ENCODE measurements around the gene BIN1.

Gene BIN1

DNA sequence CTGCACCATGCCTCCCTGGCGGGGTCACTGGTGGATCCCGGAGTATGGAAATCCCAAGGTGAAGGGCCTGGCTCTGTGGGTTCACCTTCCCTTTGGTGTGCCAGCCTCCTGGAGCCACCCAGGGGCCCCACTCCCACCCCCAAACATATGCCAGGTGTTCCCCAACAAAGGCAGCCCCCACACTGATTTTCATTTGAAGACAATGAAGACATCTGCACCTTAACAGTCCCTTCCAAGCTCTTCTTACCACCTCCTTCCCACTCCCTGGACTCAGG lies 11.7 kb downstream of the BIN1 start:
- Histone ChIP-seq H3K4me3 (ENCODE audit: control insufficient read depth in 1 of 7, extremely low read depth in 1 of 7, insufficient read depth in 4 of 7, low read depth in 2 of 7, low read length in 6 of 7) (no peak overlapping the region), H3K36me3 (ENCODE audit: control insufficient read depth in 4 of 4, insufficient read depth in 4 of 4, low read length in 3 of 4) (no peaks in the 10 kb centered on the region), H3K27me3 (replicated peaks in 2 of 5; ENCODE audit: control insufficient read depth in 4 of 5, insufficient read depth in 5 of 5, low read length in 4 of 5) (no peaks in the 10 kb centered on the region), H3K4me1 (ENCODE audit: control extremely low read depth in 1 of 4, control insufficient read depth in 4 of 4, insufficient read depth in 4 of 4, low read length in 3 of 4) (peaks cover 6 to 89% (median 66%) of the 10 kb centered on the region in 4 experiments), H3K9me3 (ENCODE audit: control extremely low read depth in 1 of 5, control insufficient read depth in 4 of 5, insufficient read depth in 2 of 5, low read depth in 1 of 5, low read length in 4 of 5) (no peaks in the 10 kb centered on the region), H3K27ac (ENCODE audit: insufficient read depth in 1 of 2, low read depth in 1 of 2, low read length in 2 of 2, poor library complexity in 1 of 2, severe bottlenecking in 2 of 2) (no peak overlapping the region)
- ChIA-PET POLR2A (no interaction called here), CTCF (interaction anchor here (2.4 to 27.1 kb wide), 2 partner anchors 11 to 23 kb away, joined by 9 to 404 read pairs; partner anchors contain the start of gene BIN1)
- DNase-seq = no peak
- 100% methylated on average over 2 of the region's 2 CpGs for WGBS (ENCODE audit: insufficient coverage)

DNA sequence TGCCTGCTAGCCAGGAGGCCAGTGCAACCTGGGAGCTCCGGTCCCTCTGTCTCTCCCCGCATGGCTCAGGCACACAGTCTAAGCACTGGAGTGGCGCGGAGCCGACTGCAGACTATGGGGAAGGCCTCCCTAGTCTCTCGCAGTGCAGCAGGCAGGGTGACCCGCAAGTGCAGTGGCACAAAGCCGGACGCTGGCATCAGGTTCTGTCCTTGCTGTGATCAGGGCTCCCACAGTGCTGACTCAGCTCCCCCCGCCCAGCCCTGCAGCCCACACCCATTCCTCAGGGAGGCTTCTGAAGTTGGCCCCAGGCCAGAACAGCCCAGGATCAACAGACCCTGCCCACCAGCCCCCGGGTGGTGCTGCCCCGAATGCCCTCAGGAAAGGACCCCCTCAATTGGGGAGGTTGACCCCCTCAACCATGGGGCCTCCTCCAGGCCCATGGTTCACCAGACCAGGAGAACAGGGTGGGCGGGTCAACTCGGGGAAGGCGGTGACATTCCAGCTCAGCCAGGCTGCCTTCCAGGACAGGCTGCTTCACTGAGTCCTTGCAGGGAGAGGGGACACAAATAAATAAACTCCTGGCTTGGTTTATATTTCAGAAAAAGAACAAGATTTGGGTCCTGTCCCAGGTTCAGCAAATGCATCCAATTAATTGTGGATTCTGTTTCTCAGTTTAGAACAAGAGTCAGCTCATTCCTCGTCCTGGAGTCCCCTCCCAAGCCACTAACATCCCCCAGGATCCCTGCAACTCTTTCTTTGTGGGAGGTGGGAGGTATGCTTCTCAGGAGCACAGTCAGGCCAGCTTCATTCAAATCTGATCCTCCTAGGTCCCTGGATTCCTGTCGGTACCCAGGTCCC lies 12.2 kb downstream of the BIN1 start:
- Histone ChIP-seq H3K27me3 (replicated peaks in 2 of 5; ENCODE audit: control insufficient read depth in 4 of 5, insufficient read depth in 5 of 5, low read length in 4 of 5) (no peaks in the 10 kb centered on the region), H3K9me3 (ENCODE audit: control extremely low read depth in 1 of 5, control insufficient read depth in 4 of 5, insufficient read depth in 2 of 5, low read depth in 1 of 5, low read length in 4 of 5) (no peaks in the 10 kb centered on the region), H3K4me1 (ENCODE audit: control extremely low read depth in 1 of 4, control insufficient read depth in 4 of 4, insufficient read depth in 4 of 4, low read length in 3 of 4) (peaks cover 6 to 95% (median 71%) of the 10 kb centered on the region in 4 experiments), H3K36me3 (ENCODE audit: control insufficient read depth in 4 of 4, insufficient read depth in 4 of 4, low read length in 3 of 4) (no peaks in the 10 kb centered on the region), H3K27ac (ENCODE audit: insufficient read depth in 1 of 2, low read depth in 1 of 2, low read length in 2 of 2, poor library complexity in 1 of 2, severe bottlenecking in 2 of 2) (no peak overlapping the region), H3K4me3 (ENCODE audit: control insufficient read depth in 1 of 7, extremely low read depth in 1 of 7, insufficient read depth in 4 of 7, low read depth in 2 of 7, low read length in 6 of 7) (peak overlapping the region in 1 of 7 experiments; percentile 14)
- WGBS (ENCODE audit: insufficient coverage) = 82% methylated on average over 15 of the region's 17 CpGs
- DNase-seq = peak in 1 of 3 donors; percentile 17
- CTCF ChIA-PET = interaction anchor here (2.0 to 27.1 kb wide), 3 partner anchors 10 to 22 kb away, joined by 9 to 404 read pairs (median 10); partner anchors contain the start of gene BIN1
- POLR2A ChIA-PET = no interaction called here

DNA sequence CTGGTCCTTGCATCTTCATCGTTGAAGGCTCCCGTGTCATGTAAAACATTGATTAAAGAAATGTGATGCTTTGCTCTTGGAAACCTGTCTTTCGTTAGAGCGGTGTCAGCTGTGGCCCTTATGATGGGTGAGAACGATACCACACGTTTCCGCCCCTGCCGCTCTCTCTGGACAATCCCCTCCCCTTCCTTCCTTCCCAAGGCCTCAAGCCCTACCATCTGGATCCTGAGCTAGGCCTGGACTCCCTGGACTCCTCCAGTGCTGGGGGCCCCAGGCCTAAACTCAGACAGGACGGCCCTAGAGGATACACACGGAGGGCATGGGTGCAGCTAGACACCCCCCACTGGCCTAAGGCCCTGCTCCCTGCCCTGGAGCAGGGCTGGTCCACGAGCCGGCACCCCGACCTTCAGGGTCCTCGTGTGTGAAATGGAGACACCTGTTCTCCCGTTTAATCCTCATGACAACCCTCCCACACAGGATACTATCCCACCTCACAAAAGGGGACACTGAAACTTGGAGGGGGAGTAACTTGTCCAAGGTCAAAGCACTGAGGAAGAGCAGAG lies 13.2 kb downstream of the BIN1 start:
- Histone ChIP-seq H3K27me3 (replicated peaks in 2 of 5; ENCODE audit: control insufficient read depth in 4 of 5, insufficient read depth in 5 of 5, low read length in 4 of 5) (no peaks in the 10 kb centered on the region), H3K36me3 (ENCODE audit: control insufficient read depth in 4 of 4, insufficient read depth in 4 of 4, low read length in 3 of 4) (no peaks in the 10 kb centered on the region), H3K4me3 (ENCODE audit: control insufficient read depth in 1 of 7, extremely low read depth in 1 of 7, insufficient read depth in 4 of 7, low read depth in 2 of 7, low read length in 6 of 7) (peak overlapping the region in 5 of 7 experiments; percentile 9 to 44 (median 33)), H3K27ac (ENCODE audit: insufficient read depth in 1 of 2, low read depth in 1 of 2, low read length in 2 of 2, poor library complexity in 1 of 2, severe bottlenecking in 2 of 2) (peak overlapping the region in 1 of 2 experiments; percentile 63), H3K4me1 (ENCODE audit: control extremely low read depth in 1 of 4, control insufficient read depth in 4 of 4, insufficient read depth in 4 of 4, low read length in 3 of 4) (peaks cover 6 to 100% (median 80%) of the 10 kb centered on the region in 4 experiments), H3K9me3 (ENCODE audit: control extremely low read depth in 1 of 5, control insufficient read depth in 4 of 5, insufficient read depth in 2 of 5, low read depth in 1 of 5, low read length in 4 of 5) (no peaks in the 10 kb centered on the region)
- POLR2A ChIA-PET = interaction anchor here (1.0 kb wide), 1 partner anchor 12 kb away, joined by 3 read pairs; no protein-coding TSS in a partner anchor
- DNase-seq = peak in 2 of 3 donors; percentile 75 to 82
- CTCF ChIA-PET = interaction anchor here (1.0 to 27.1 kb wide), 3 partner anchors 9 to 21 kb away, joined by 4 to 404 read pairs (median 10); partner anchors contain the start of gene BIN1
- 15% methylated on average over 14 of the region's 15 CpGs for WGBS (ENCODE audit: insufficient coverage)

DNA sequence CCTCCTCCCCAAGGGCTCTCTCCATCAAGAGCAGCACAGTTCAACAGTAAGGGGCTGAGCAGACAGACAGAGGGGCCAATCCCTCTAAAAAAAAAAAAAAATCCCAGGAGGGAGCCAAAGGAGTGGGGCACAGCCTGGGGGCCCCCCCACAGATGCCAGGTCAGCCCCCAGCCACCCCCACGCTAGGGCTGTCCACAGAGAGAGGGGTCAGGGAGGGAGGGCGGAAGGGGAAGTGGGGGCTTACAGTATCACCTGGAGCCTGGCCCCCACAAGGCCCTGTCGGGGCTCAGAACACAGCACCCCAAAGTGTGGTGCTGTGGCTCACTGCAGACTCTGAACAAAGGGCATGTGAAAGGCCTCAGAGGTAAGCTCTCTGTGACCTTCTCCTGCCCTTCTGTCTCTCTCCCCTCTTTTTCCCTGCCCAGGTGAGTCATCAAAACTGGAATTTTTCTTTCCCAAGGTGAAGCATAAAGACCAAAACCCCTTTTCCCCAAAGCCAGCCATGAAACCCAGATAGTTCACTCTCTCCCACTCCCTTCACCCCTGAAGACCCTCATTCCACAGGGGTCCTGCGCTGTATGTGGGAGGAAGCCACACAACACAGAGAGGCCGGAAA lies 13.9 kb downstream of the BIN1 start:
- H3K4me1 ChIP-seq (ENCODE audit: control extremely low read depth in 1 of 4, control insufficient read depth in 4 of 4, insufficient read depth in 4 of 4, low read length in 3 of 4) = peaks cover 6 to 100% (median 86%) of the 10 kb centered on the region in 4 experiments

DNA sequence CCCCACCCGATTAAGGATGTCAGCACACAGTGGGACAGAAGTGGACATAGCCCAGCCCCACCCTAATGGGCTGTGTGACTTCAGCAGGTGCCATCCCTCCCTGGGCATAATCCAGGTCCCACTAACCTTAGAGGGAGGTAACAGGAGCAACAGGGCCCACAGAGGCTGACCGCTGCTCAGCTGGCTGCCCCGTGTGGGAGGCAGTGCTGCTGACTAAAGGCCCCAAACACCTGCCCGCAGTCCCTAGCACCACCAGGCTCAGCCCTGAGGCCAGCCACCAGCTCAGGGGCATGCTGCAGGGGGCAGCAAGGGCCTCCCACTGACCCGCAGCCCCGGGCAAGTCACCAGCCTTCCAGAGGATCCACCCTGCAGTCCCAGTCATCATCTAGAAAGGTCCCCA lies 14.6 kb downstream of the BIN1 start:
- POLR2A ChIA-PET = no interaction called here
- 94% methylated on average over 5 of the region's 6 CpGs for WGBS (ENCODE audit: insufficient coverage)
- peaks cover 6 to 100% (median 93%) of the 10 kb centered on the region in 4 experiments for H3K4me1 ChIP-seq (ENCODE audit: control extremely low read depth in 1 of 4, control insufficient read depth in 4 of 4, insufficient read depth in 4 of 4, low read length in 3 of 4)

More for the DNA sequence above, 13.9 kb downstream of the BIN1 start:
- H3K27me3 ChIP-seq (replicated peaks in 2 of 5; ENCODE audit: control insufficient read depth in 4 of 5, insufficient read depth in 5 of 5, low read length in 4 of 5) = no peaks in the 10 kb centered on the region
- POLR2A ChIA-PET = interaction anchor here (1.0 kb wide), 1 partner anchor 13 kb away, joined by 3 read pairs; no protein-coding TSS in a partner anchor
- CTCF ChIA-PET = interaction anchor here (1.0 to 27.1 kb wide), 3 partner anchors 8 to 21 kb away, joined by 4 to 404 read pairs (median 10); partner anchors contain the start of gene BIN1
- DNase-seq = no peak
- WGBS (ENCODE audit: insufficient coverage) = 0% methylated on average over 1 of the region's 5 CpGs
- peak overlapping the region in 4 of 7 experiments; percentile 21 to 44 (median 37) for H3K4me3 ChIP-seq (ENCODE audit: control insufficient read depth in 1 of 7, extremely low read depth in 1 of 7, insufficient read depth in 4 of 7, low read depth in 2 of 7, low read length in 6 of 7)
- no peaks in the 10 kb centered on the region for H3K9me3 ChIP-seq (ENCODE audit: control extremely low read depth in 1 of 5, control insufficient read depth in 4 of 5, insufficient read depth in 2 of 5, low read depth in 1 of 5, low read length in 4 of 5)
- no peaks in the 10 kb centered on the region for H3K36me3 ChIP-seq (ENCODE audit: control insufficient read depth in 4 of 4, insufficient read depth in 4 of 4, low read length in 3 of 4)
- peak overlapping the region in 1 of 2 experiments; percentile 63 for H3K27ac ChIP-seq (ENCODE audit: insufficient read depth in 1 of 2, low read depth in 1 of 2, low read length in 2 of 2, poor library complexity in 1 of 2, severe bottlenecking in 2 of 2)

DNA sequence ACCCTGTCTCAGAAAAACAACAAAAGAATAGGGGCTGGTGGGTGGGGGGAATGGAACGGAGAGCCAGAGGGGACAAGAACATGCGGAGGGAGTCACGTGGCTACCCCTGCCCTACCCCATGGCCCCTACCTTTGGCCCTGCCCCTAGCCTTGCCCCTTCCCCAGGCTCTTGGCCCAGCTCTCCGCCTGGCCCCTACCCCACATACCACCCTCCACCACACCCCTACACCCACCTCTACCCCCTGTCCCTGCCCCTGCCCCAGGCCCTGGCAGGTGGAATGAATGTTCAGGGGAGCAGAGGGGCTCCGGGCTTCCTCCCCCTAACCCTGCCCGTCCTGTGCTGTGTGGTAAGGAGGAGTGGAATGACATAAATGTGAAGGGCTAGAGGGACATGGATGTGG lies 15.1 kb downstream of the BIN1 start:
- POLR2A ChIA-PET = no interaction called here
- no peaks in the 10 kb centered on the region for H3K27me3 ChIP-seq (replicated peaks in 2 of 5; ENCODE audit: control insufficient read depth in 4 of 5, insufficient read depth in 5 of 5, low read length in 4 of 5)
- H3K4me3 ChIP-seq (ENCODE audit: control insufficient read depth in 1 of 7, extremely low read depth in 1 of 7, insufficient read depth in 4 of 7, low read depth in 2 of 7, low read length in 6 of 7) = peak overlapping the region in 1 of 7 experiments; percentile 21
- no peak for DNase-seq
- H3K36me3 ChIP-seq (ENCODE audit: control insufficient read depth in 4 of 4, insufficient read depth in 4 of 4, low read length in 3 of 4) = no peaks in the 10 kb centered on the region
- CTCF ChIA-PET = interaction anchor here (27.1 kb wide), 1 partner anchor 19 kb away, joined by 404 read pairs; no protein-coding TSS in a partner anchor
- 100% methylated on average over 2 of the region's 6 CpGs for WGBS (ENCODE audit: insufficient coverage)
- no peak overlapping the region for H3K27ac ChIP-seq (ENCODE audit: insufficient read depth in 1 of 2, low read depth in 1 of 2, low read length in 2 of 2, poor library complexity in 1 of 2, severe bottlenecking in 2 of 2)
- H3K9me3 ChIP-seq (ENCODE audit: control extremely low read depth in 1 of 5, control insufficient read depth in 4 of 5, insufficient read depth in 2 of 5, low read depth in 1 of 5, low read length in 4 of 5) = no peaks in the 10 kb centered on the region
- peaks cover 6 to 100% (median 97%) of the 10 kb centered on the region in 4 experiments for H3K4me1 ChIP-seq (ENCODE audit: control extremely low read depth in 1 of 4, control insufficient read depth in 4 of 4, insufficient read depth in 4 of 4, low read length in 3 of 4)

More for the DNA sequence above, 14.6 kb downstream of the BIN1 start:
- Histone ChIP-seq H3K27ac (ENCODE audit: insufficient read depth in 1 of 2, low read depth in 1 of 2, low read length in 2 of 2, poor library complexity in 1 of 2, severe bottlenecking in 2 of 2) (no peak overlapping the region), H3K9me3 (ENCODE audit: control extremely low read depth in 1 of 5, control insufficient read depth in 4 of 5, insufficient read depth in 2 of 5, low read depth in 1 of 5, low read length in 4 of 5) (no peaks in the 10 kb centered on the region), H3K36me3 (ENCODE audit: control insufficient read depth in 4 of 4, insufficient read depth in 4 of 4, low read length in 3 of 4) (no peaks in the 10 kb centered on the region), H3K27me3 (replicated peaks in 2 of 5; ENCODE audit: control insufficient read depth in 4 of 5, insufficient read depth in 5 of 5, low read length in 4 of 5) (no peaks in the 10 kb centered on the region), H3K4me3 (ENCODE audit: control insufficient read depth in 1 of 7, extremely low read depth in 1 of 7, insufficient read depth in 4 of 7, low read depth in 2 of 7, low read length in 6 of 7) (peak overlapping the region in 1 of 7 experiments; percentile 21)
- DNase-seq = no peak
- CTCF ChIA-PET = interaction anchor here (27.1 kb wide), 1 partner anchor 20 kb away, joined by 404 read pairs; no protein-coding TSS in a partner anchor

Data from common myeloid progenitor, CD34-positive (primary cell).